Renal cortical epithelial cell (primary cell): ENCODE measurements around the gene TBX6. TPM values are rescaled to one million over a fixed set of nuclear protein-coding genes. Genes with fewer than 3 reads are reported as not detected.

ENCODE experiments used
- DNase-seq: peaks from one replicate; pipeline ENCODE4 v3.0.0-alpha.2; 2011; ENCODE audit warnings: low read depth
- total RNA-seq: library from RNA; depleted of rRNA; stranded (reverse); fragments of >200 nt; gene quantifications from 2 replicates; pipeline ENCODE4 v1.2.3, GENCODE V29; 2014

The TBX6 gene
- total RNA-seq, 1 donor from 2014 or later = 0.15 TPM

- no peak for DNase-seq
These were observed 5.2 kb downstream of the TBX6 start for GRCh38 chr16:30086291-30087140.

GRCh38 chr16:30085820-30086219 lies 5.9 kb downstream of the TBX6 start:
- DNase-seq = no peak

GRCh38 chr16:30085247-30085646 lies 6.5 kb downstream of the TBX6 start:
- no peak for DNase-seq

- DNase-seq = no peak
These were observed 6.9 kb downstream of the TBX6 start for GRCh38 chr16:30084816-30085159.

- no peak for DNase-seq
These were observed 7.5 kb downstream of the TBX6 start for GRCh38 chr16:30084096-30084815.

GRCh38 chr16:30083216-30084055 lies 8.3 kb downstream of the TBX6 start:
- no peak for DNase-seq

GRCh38 chr16:30082545-30083090 lies 9.1 kb downstream of the TBX6 start:
- no peak for DNase-seq

- DNase-seq = no peak
These were observed 12.2 kb downstream of the TBX6 start for GRCh38 chr16:30079480-30079879.

GRCh38 chr16:30078744-30079143 lies 13.0 kb downstream of the TBX6 start:
- no peak for DNase-seq

- DNase-seq = no peak
These were observed 14.1 kb downstream of the TBX6 start for GRCh38 chr16:30077656-30078055.

- no peak for DNase-seq
These were observed 15.4 kb downstream of the TBX6 start for GRCh38 chr16:30076276-30076791.

- DNase-seq = peak; percentile 61
These were observed 16.0 kb downstream of the TBX6 start, which contains the start of gene PPP4C for GRCh38 chr16:30075503-30076275. Gene PPP4C (plus strand): TSS chr16:30075994. CDS start chr16:30076378, 384 bp downstream.

GRCh38 chr16:30070490-30070889 lies 21.2 kb downstream of the TBX6 start:
- DNase-seq = no peak

GRCh38 chr16:30069611-30070462 lies 21.9 kb downstream of the TBX6 start:
- no peak for DNase-seq

- DNase-seq = no peak
These were observed 22.7 kb downstream of the TBX6 start for GRCh38 chr16:30068750-30069610.

GRCh38 chr16:30068333-30068732 lies 23.4 kb downstream of the TBX6 start:
- DNase-seq = no peak

GRCh38 chr16:30067584-30067916 lies 24.2 kb downstream of the TBX6 start:
- no peak for DNase-seq

GRCh38 chr16:30066761-30067583 lies 24.8 kb downstream of the TBX6 start:
- DNase-seq = no peak
